Measurements from ENCODE around the gene TMEM154.

The TMEM154 gene

DNA sequence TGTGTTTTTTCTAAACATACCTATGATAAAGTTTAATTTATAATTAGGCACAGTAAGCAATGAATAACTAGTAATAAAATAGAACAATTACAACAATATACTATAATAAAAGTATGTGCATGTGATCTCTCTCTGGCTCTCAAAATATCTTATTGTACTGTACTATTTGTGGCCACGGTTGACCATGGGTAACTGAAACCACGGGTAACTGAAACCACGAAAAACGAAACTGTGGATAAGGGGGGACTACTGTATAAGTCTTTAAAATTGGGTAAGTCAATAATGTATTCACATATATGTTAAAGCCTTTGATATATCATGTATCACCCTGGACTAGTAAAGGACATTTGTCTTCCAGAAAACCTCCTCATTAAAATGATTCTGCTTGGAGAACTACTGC is 20.0 kb downstream of the TMEM154 start:
- no peak for TF ChIP-seq ZFP3 (CRISPR knock-in tag; IDR thresholded peaks at IDR 0.05)
- no peak for TF ChIP-seq BACH2 (CRISPR knock-in tag; IDR thresholded peaks at IDR 0.05; ENCODE audit: borderline replicate concordance)
- TF ChIP-seq, protein P1, sequence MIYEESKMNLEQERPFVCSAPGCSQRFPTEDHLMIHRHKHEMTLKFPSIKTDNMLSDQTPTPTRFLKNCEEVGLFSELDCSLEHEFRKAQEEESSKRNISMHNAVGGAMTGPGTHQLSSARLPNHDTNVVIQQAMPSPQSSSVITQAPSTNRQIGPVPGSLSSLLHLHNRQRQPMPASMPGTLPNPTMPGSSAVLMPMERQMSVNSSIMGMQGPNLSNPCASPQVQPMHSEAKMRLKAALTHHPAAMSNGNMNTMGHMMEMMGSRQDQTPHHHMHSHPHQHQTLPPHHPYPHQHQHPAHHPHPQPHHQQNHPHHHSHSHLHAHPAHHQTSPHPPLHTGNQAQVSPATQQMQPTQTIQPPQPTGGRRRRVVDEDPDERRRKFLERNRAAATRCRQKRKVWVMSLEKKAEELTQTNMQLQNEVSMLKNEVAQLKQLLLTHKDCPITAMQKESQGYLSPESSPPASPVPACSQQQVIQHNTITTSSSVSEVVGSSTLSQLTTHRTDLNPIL (CRISPR knock-in tag; IDR thresholded peaks at IDR 0.05; ENCODE audit: low read depth) = no peak
- no peak for TF ChIP-seq ISL1 (CRISPR knock-in tag; IDR thresholded peaks at IDR 0.05)
- TF ChIP-seq, protein P2, sequence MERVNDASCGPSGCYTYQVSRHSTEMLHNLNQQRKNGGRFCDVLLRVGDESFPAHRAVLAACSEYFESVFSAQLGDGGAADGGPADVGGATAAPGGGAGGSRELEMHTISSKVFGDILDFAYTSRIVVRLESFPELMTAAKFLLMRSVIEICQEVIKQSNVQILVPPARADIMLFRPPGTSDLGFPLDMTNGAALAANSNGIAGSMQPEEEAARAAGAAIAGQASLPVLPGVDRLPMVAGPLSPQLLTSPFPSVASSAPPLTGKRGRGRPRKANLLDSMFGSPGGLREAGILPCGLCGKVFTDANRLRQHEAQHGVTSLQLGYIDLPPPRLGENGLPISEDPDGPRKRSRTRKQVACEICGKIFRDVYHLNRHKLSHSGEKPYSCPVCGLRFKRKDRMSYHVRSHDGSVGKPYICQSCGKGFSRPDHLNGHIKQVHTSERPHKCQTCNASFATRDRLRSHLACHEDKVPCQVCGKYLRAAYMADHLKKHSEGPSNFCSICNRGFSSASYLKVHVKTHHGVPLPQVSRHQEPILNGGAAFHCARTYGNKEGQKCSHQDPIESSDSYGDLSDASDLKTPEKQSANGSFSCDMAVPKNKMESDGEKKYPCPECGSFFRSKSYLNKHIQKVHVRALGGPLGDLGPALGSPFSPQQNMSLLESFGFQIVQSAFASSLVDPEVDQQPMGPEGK (CRISPR knock-in tag; IDR thresholded peaks at IDR 0.05; ENCODE audit: borderline replicate concordance) = no peak
- TF ChIP-seq ZNF565 (CRISPR knock-in tag; conservative IDR thresholded peaks at IDR 0.05; ENCODE audit: low read depth) = no peak
- TF ChIP-seq RARB (CRISPR knock-in tag; IDR thresholded peaks at IDR 0.05) = no peak
- TF ChIP-seq SNAI2 (CRISPR knock-in tag; IDR thresholded peaks at IDR 0.05) = no peak
- no peak for ATAC-seq

DNA sequence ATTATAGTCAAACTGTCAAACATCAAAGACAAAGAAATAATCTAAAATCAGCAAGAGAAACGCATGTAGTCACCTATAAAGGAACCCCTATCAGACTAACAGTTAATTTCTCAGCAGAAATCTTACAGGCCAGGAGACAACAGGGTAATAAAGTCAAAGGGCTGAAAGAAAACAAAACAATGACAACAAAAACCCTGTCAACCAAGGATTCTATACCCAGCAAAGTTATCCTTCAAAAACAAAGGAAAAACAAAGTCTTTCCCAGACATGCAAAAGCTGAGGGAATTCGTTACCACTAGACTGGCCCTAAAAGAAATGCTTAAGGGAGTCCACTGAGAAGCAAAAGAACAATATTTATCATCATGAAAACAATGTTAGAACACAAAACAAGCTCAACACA is 22.1 kb downstream of the TMEM154 start:
- TF ChIP-seq, protein P1 (CRISPR knock-in tag; IDR thresholded peaks at IDR 0.05; ENCODE audit: low read depth) = no peak
- TF ChIP-seq ZNF70 (CRISPR knock-in tag; IDR thresholded peaks at IDR 0.05) (no peak), ESRRG (CRISPR knock-in tag; IDR thresholded peaks at IDR 0.05) (no peak), ZNF565 (CRISPR knock-in tag; conservative IDR thresholded peaks at IDR 0.05; ENCODE audit: low read depth) (no peak), OSR1 (CRISPR knock-in tag; IDR thresholded peaks at IDR 0.05) (no peak), GLIS3 (CRISPR knock-in tag; IDR thresholded peaks at IDR 0.05) (no peak), ZFP3 (CRISPR knock-in tag; IDR thresholded peaks at IDR 0.05) (no peak), ARNTL (CRISPR knock-in tag; IDR thresholded peaks at IDR 0.05; ENCODE audit: borderline replicate concordance, low read depth) (no peak), ZC3H10 (CRISPR knock-in tag; IDR thresholded peaks at IDR 0.05) (no peak), CSDC2 (CRISPR knock-in tag; IDR thresholded peaks at IDR 0.05) (no peak)
- TF ChIP-seq, protein P2 (CRISPR knock-in tag; IDR thresholded peaks at IDR 0.05; ENCODE audit: borderline replicate concordance) = no peak
- TF ChIP-seq, protein P3, sequence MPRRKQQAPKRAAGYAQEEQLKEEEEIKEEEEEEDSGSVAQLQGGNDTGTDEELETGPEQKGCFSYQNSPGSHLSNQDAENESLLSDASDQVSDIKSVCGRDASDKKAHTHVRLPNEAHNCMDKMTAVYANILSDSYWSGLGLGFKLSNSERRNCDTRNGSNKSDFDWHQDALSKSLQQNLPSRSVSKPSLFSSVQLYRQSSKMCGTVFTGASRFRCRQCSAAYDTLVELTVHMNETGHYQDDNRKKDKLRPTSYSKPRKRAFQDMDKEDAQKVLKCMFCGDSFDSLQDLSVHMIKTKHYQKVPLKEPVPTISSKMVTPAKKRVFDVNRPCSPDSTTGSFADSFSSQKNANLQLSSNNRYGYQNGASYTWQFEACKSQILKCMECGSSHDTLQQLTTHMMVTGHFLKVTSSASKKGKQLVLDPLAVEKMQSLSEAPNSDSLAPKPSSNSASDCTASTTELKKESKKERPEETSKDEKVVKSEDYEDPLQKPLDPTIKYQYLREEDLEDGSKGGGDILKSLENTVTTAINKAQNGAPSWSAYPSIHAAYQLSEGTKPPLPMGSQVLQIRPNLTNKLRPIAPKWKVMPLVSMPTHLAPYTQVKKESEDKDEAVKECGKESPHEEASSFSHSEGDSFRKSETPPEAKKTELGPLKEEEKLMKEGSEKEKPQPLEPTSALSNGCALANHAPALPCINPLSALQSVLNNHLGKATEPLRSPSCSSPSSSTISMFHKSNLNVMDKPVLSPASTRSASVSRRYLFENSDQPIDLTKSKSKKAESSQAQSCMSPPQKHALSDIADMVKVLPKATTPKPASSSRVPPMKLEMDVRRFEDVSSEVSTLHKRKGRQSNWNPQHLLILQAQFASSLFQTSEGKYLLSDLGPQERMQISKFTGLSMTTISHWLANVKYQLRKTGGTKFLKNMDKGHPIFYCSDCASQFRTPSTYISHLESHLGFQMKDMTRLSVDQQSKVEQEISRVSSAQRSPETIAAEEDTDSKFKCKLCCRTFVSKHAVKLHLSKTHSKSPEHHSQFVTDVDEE (CRISPR knock-in tag; IDR thresholded peaks at IDR 0.05) = no peak
- TF ChIP-seq, protein P4, sequence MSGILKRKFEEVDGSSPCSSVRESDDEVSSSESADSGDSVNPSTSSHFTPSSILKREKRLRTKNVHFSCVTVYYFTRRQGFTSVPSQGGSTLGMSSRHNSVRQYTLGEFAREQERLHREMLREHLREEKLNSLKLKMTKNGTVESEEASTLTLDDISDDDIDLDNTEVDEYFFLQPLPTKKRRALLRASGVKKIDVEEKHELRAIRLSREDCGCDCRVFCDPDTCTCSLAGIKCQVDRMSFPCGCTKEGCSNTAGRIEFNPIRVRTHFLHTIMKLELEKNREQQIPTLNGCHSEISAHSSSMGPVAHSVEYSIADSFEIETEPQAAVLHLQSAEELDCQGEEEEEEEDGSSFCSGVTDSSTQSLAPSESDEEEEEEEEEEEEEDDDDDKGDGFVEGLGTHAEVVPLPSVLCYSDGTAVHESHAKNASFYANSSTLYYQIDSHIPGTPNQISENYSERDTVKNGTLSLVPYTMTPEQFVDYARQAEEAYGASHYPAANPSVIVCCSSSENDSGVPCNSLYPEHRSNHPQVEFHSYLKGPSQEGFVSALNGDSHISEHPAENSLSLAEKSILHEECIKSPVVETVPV (CRISPR knock-in tag; IDR thresholded peaks at IDR 0.05) = no peak
- ATAC-seq = no peak

DNA sequence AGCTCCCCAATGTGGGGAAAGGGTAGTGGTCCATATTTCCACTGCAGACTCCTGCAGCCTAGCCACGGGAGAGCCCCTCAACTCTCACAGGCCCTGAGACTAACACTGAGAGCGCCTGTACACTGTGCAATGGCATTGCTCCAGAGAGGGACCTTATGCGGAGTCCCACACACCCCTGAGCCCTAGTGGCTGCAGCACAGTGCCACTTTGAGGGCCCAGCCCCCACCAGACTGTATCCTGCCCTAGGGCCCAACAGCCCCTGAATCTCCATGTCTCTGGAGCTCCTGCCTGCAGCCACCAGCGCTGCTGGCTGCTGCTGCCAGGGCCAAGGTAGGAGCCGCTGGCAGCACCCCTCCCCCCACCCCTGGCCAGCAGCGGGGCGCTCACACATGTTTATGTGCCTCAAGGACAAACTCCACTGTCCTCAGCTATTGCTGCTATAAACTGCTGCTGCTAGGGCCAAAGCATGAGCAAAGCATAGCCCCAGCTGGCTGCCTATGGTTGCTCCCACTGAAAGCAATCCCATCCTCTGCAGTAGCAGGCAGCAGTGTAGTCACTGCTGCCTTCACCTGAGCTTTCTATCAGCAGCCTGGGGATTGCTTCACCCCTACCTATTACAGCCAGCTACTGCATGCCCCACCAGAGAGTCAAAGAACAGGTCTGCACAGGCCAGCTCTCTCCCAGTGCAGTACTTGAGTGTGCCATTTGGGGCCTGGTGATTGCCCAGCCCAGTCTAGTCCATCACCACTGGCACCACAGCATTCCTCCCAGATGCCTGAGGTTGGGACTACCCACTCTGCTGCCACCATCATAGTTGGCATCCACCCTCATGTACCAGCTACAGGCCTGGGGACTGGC is 24.3 kb downstream of the TMEM154 start:
- ATAC-seq = no peak
- no peak for TF ChIP-seq ZNF565 (CRISPR knock-in tag; conservative IDR thresholded peaks at IDR 0.05; ENCODE audit: low read depth)
- TF ChIP-seq, protein P2 (CRISPR knock-in tag; IDR thresholded peaks at IDR 0.05; ENCODE audit: borderline replicate concordance) = no peak
- TF ChIP-seq PPARA (CRISPR knock-in tag; IDR thresholded peaks at IDR 0.05; ENCODE audit: borderline replicate concordance) = no peak
- no peak for TF ChIP-seq ARNTL (CRISPR knock-in tag; IDR thresholded peaks at IDR 0.05; ENCODE audit: borderline replicate concordance, low read depth)
- no peak for TF ChIP-seq ZNF8 (CRISPR knock-in tag; IDR thresholded peaks at IDR 0.05)
- TF ChIP-seq ZNF70 (CRISPR knock-in tag; IDR thresholded peaks at IDR 0.05) = no peak
- TF ChIP-seq TOX (CRISPR knock-in tag; IDR thresholded peaks at IDR 0.05; ENCODE audit: borderline replicate concordance) = no peak
- TF ChIP-seq, protein P3 (CRISPR knock-in tag; IDR thresholded peaks at IDR 0.05) = no peak
